GM10266 (cell line): Measurements from ENCODE around the gene IGFL4.
A peak's percentile ranks its signal among the peaks of the same experiment; 100 is the strongest.

Source experiments
- DNase-seq: peaks from one replicate; pipeline ENCODE4 v3.0.0; 2012; ENCODE audit errors: extremely low spot score
- CTCF ChIP-seq: IDR thresholded peaks from 2 replicates; pipeline ENCODE4 v1.5.1; 2012; ENCODE audit warnings: mild to moderate bottlenecking, low read depth; ENCODE audit not compliant: control insufficient read depth, insufficient read depth; ENCODE audit errors: missing control alignments

IGFL4 gene

GRCh38 chr19:46021531-46022041 is 19.2 kb downstream of the IGFL4 start:
- no peak for TF ChIP-seq CTCF
- no peak for DNase-seq

GRCh38 chr19:46020819-46021125 is 20.0 kb downstream of the IGFL4 start:
- no peak for TF ChIP-seq CTCF
- DNase-seq = no peak

- DNase-seq = no peak
- TF ChIP-seq CTCF = no peak
These were observed 21.5 kb downstream of the IGFL4 start for GRCh38 chr19:46019270-46019669.

- no peak for TF ChIP-seq CTCF
- no peak for DNase-seq
These were observed 22.0 kb downstream of the IGFL4 start for GRCh38 chr19:46018729-46019251.

- TF ChIP-seq CTCF = no peak
- no peak for DNase-seq
These were observed 22.7 kb downstream of the IGFL4 start for GRCh38 chr19:46017874-46018675.

GRCh38 chr19:46017095-46017429 is 23.7 kb downstream of the IGFL4 start:
- DNase-seq = no peak
- TF ChIP-seq CTCF = no peak

GRCh38 chr19:46016426-46017094 is 24.2 kb downstream of the IGFL4 start:
- TF ChIP-seq CTCF = peak; percentile 93
- peak; percentile 93 for DNase-seq
